ENCODE results near the gene HDAC4. TPM values are rescaled to one million over a fixed set of nuclear protein-coding genes. Genes with fewer than 3 reads are reported as not detected.

Gene HDAC4
- total RNA-seq, 1 donor from 2014 or later, result 7.8 TPM

DNA sequence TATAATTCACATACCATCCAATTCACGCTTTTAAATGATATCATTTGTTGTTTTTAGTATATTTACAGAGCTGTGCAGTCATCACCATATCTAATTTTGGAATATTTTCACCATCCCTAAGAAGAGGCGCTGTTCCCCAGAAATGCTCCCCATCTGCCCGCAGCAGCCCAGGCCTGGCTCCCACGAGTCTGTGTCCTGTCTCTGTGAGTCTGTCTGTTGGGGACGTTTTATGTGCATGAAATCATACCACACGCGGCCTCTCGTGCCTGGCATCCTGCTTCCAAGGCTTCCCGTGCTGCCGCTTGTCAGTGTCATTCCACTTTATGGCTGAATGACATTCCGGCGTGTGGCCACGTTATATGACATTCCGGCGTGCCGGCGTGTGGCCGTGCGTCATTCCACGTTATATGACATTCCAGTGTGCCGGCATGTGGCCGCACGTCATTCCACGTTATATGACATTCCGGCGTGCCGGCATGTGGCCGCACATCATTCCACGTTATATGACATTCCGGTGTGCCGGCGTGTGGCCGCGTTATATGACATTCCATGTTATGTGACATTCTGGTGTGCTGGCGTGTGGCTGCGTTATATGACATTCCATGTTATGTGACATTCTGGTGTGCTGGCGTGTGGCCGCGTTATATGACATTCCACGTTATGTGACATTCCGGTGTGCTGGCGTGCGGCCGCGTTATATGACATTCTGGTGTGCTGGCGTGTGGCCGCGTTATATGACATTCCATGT, 276.5 kb downstream of the HDAC4 start:
- peaks cover 2% of the 10 kb centered on the region for H3K36me3 ChIP-seq (ENCODE audit: control insufficient read depth, insufficient read depth, low read length)
- no peaks in the 10 kb centered on the region for H3K27me3 ChIP-seq (ENCODE audit: control insufficient read depth, insufficient read depth, low read length)
- no peak for DNase-seq (ENCODE audit: low read depth)
- H3K4me3 ChIP-seq (ENCODE audit: low read depth, low read length), result no peak overlapping the region
- TF ChIP-seq, protein P1, sequence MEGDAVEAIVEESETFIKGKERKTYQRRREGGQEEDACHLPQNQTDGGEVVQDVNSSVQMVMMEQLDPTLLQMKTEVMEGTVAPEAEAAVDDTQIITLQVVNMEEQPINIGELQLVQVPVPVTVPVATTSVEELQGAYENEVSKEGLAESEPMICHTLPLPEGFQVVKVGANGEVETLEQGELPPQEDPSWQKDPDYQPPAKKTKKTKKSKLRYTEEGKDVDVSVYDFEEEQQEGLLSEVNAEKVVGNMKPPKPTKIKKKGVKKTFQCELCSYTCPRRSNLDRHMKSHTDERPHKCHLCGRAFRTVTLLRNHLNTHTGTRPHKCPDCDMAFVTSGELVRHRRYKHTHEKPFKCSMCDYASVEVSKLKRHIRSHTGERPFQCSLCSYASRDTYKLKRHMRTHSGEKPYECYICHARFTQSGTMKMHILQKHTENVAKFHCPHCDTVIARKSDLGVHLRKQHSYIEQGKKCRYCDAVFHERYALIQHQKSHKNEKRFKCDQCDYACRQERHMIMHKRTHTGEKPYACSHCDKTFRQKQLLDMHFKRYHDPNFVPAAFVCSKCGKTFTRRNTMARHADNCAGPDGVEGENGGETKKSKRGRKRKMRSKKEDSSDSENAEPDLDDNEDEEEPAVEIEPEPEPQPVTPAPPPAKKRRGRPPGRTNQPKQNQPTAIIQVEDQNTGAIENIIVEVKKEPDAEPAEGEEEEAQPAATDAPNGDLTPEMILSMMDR (IDR thresholded peaks at IDR 0.05; ENCODE audit: insufficient read depth, low read length, poor library complexity, severe bottlenecking), result no peak

DNA sequence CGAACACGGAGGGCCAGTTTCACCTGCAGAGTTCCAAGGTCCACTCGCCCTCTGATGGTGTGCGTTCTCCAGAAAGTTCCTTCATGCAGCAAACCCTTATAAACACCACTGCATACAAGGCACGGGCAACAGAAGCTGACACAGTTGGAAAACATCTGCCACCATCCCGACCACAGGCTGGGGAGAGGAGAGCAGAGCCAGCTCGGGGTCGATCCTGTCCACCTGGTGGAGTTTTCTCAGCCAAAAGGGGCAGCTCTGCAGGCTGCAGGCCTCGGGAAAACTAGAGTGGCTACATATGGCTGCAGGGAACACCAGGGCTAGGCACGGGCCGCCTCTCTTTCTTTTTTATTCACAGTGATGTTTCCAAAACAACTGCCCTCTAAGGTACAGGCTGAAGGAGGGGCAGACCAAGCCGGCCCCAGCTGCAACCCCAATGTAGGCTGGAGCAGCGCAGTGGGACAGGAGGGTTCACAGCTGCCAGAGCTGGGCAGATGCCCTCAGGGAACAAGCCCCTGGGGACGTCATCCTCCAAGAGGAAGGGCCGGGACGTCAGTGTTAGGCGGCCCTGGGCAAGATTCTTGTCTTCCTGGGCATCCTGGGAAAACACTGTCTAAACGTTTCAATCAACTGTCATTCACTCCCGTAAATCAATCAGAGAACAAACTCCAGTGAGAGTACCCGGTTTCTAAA, 278.3 kb downstream of the HDAC4 start:
- H3K4me3 ChIP-seq (ENCODE audit: low read depth, low read length), result no peak overlapping the region
- H3K36me3 ChIP-seq (ENCODE audit: control insufficient read depth, insufficient read depth, low read length), result peaks cover under 1% of the 10 kb centered on the region
- DNase-seq (ENCODE audit: low read depth), result no peak
- TF ChIP-seq, protein P1 (IDR thresholded peaks at IDR 0.05; ENCODE audit: insufficient read depth, low read length, poor library complexity, severe bottlenecking), result no peak
- H3K27me3 ChIP-seq (ENCODE audit: control insufficient read depth, insufficient read depth, low read length), result no peaks in the 10 kb centered on the region

DNA sequence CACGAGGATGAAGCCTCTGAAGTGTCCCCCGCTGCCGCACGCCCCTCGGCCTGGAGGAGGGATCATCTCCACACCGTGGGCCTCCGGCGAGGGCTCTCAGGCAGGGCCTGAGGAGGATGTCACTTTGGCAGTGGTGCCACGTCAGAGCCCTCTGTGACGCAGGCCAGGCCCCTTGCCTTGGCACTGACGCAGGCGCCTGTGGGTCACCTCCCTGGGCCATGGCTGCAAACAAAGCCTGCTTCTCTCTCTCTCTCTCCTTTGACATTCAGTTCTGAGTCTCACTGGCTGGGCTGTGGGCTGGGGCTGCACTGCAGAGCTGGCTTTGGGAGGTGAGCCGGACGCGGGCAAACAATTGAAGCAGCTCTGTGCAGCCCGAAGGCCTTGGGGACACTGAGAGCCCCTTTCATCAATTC, 279.2 kb downstream of the HDAC4 start:
- Histone ChIP-seq H3K4me3 (ENCODE audit: low read depth, low read length) (no peak overlapping the region), H3K36me3 (ENCODE audit: control insufficient read depth, insufficient read depth, low read length) (no peaks in the 10 kb centered on the region), H3K27me3 (ENCODE audit: control insufficient read depth, insufficient read depth, low read length) (no peaks in the 10 kb centered on the region)
- DNase-seq (ENCODE audit: low read depth), result no peak
- TF ChIP-seq, protein P1 (IDR thresholded peaks at IDR 0.05; ENCODE audit: insufficient read depth, low read length, poor library complexity, severe bottlenecking), result no peak

DNA sequence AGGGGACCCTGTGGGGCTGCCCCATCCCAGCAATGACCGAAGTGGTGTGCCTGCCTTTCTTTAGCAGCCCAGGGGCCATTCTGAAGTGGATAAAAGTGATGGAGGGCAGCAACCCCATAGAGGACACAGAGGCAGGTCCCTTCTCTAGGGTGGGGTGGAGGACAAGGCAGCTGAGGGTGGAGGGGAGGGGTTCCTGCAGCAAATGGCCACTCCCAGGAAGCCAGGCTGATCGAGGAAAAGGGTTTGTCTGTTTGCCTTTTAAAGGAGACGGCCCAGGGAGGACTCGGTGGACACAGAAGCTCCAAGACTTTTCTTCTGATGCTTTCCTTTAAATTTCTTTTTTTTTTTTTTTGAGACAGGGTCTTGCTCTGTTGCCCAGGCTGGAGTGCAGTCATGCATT, 280.2 kb downstream of the HDAC4 start:
- DNase-seq (ENCODE audit: low read depth), result no peak
- Histone ChIP-seq H3K36me3 (ENCODE audit: control insufficient read depth, insufficient read depth, low read length) (no peaks in the 10 kb centered on the region), H3K27me3 (ENCODE audit: control insufficient read depth, insufficient read depth, low read length) (no peaks in the 10 kb centered on the region), H3K4me3 (ENCODE audit: low read depth, low read length) (no peak overlapping the region)
- TF ChIP-seq, protein P1 (IDR thresholded peaks at IDR 0.05; ENCODE audit: insufficient read depth, low read length, poor library complexity, severe bottlenecking), result no peak

DNA sequence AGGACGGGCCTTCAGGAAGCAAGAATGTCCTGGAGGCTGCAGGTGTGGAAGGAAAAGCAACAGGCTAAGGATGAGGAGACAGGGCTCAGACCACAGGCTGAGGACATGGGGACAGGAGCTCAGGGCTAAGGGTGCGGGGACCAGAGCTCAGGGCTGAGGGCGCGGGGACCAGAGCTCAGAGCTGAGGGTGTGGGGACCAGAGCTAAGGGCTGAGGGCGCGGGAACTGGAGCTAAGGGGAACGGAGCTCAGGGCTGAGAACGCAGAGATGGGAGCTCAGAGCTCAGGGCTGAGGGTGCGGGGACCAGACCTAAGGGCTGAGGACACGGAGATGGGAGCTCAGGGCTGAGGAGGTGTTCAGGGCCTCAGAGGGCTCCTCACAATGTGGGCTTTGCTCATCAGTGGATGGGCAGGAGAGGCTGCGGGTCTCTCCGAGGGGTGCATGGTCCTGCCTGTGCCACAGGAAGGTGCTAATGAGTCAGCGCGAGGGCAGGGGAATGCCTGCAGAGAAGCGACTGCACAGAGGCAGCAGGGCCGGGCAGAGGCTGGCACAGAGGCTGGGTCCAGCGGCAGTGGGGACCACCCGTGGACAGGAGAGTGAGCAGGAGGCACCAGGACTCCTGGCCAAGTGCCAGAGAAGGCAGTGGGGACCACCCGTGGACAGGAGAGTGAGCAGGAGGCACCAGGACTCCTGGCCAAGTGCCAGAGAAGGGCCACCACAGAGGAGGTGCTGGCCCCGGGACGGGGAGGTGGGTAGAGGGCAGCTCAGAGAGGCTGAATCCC, 281.3 kb downstream of the HDAC4 start:
- Histone ChIP-seq H3K27me3 (ENCODE audit: control insufficient read depth, insufficient read depth, low read length) (no peaks in the 10 kb centered on the region), H3K4me3 (ENCODE audit: low read depth, low read length) (no peak overlapping the region), H3K36me3 (ENCODE audit: control insufficient read depth, insufficient read depth, low read length) (no peaks in the 10 kb centered on the region)
- TF ChIP-seq, protein P1 (IDR thresholded peaks at IDR 0.05; ENCODE audit: insufficient read depth, low read length, poor library complexity, severe bottlenecking), result no peak
- no peak for DNase-seq (ENCODE audit: low read depth)

Measured in kidney epithelial cell (primary cell).